MM.1S (cell line): Measurements from ENCODE around the gene CFAP68.

ENCODE experiments used
- DNase-seq: peaks from one replicate; pipeline ENCODE4 v3.0.0-alpha.2; 2015
- H2AFZ ChIP-seq: fragments of 300-600 bp; sonication (generic); 2 replicates; pipeline ENCODE4 v1.6.0; 2016; ENCODE audit warnings: antibody characterized with exemption, low read length
- H3F3A ChIP-seq: fragments of 300-600 bp; sonication (generic); 2 replicates; pipeline ENCODE4 v1.6.1; 2016; ENCODE audit warnings: mild to moderate bottlenecking, antibody characterized with exemption, low read length, moderate library complexity, mixed read lengths; ENCODE audit not compliant: insufficient read depth
- H3K27ac ChIP-seq: fragments of 300-600 bp; sonication (generic); 2 replicates; pipeline ENCODE4 v1.5.1; 2016; ENCODE audit warnings: mild to moderate bottlenecking, low read length
- H3K27me3 ChIP-seq: fragments of 300-600 bp; sonication (generic); replicated peaks from 2 replicates; pipeline ENCODE4 v1.6.0; 2016; ENCODE audit warnings: low read length; ENCODE audit not compliant: insufficient read depth
- H3K36me3 ChIP-seq: fragments of 300-600 bp; sonication (generic); replicated peaks from 2 replicates; pipeline ENCODE4 v1.6.1; 2016; ENCODE audit warnings: mild to moderate bottlenecking, low read length, mixed read lengths; ENCODE audit not compliant: insufficient read depth
- H3K4me1 ChIP-seq: fragments of 300-600 bp; sonication (generic); 2 replicates; pipeline ENCODE4 v1.6.1; 2016; ENCODE audit warnings: low read length, mixed read lengths
- H3K4me2 ChIP-seq: fragments of 300-600 bp; sonication (generic); 2 replicates; pipeline ENCODE4 v1.6.0; 2016; ENCODE audit warnings: low read depth, low read length
- H3K4me3 ChIP-seq: fragments of 300-600 bp; sonication (generic); 2 replicates; pipeline ENCODE4 v1.5.1; 2016; ENCODE audit warnings: low read length, mixed read lengths
- H3K79me2 ChIP-seq: fragments of 300-600 bp; sonication (generic); 2 replicates; pipeline ENCODE4 v1.6.1; 2016; ENCODE audit warnings: mixed run types, low read length, mixed read lengths
- H3K9ac ChIP-seq: fragments of 300-600 bp; sonication (generic); 2 replicates; pipeline ENCODE4 v1.6.1; 2016; ENCODE audit warnings: low read length, mixed read lengths
- H3K9me2 ChIP-seq: fragments of 300-600 bp; sonication (generic); replicated peaks from 2 replicates; pipeline ENCODE4 v1.6.1; 2016; ENCODE audit warnings: mild to moderate bottlenecking, low read length, mixed read lengths; ENCODE audit not compliant: insufficient read depth
- H3K9me3 ChIP-seq: fragments of 300-600 bp; sonication (generic); replicated peaks from 2 replicates; pipeline ENCODE4 v1.6.1; 2016; ENCODE audit warnings: mild to moderate bottlenecking, low read length, mixed read lengths; ENCODE audit not compliant: insufficient read depth
- H4K20me1 ChIP-seq: fragments of 300-600 bp; sonication (generic); 2 replicates; pipeline ENCODE4 v1.6.1; 2016; ENCODE audit warnings: mild to moderate bottlenecking, low read length, moderate library complexity, mixed read lengths; ENCODE audit not compliant: insufficient read depth
- EZH2 ChIP-seq: fragments of 300-600 bp; sonication (generic); optimal IDR thresholded peaks from 2 replicates; pipeline ENCODE3; 2017; ENCODE audit warnings: low read depth, mild to moderate bottlenecking, antibody characterized with exemption, low read length, mixed read lengths
- EZH2phosphoT487 ChIP-seq: fragments of 300-600 bp; sonication (generic); IDR thresholded peaks from 2 replicates; pipeline ENCODE4 v1.6.1; 2018; ENCODE audit warnings: antibody characterized with exemption, low read length
- TF ChIP-seq, protein P1 (sequence below): fragments of 300-600 bp; sonication (generic); IDR thresholded peaks from 2 replicates; pipeline ENCODE4 v1.5.1; 2016; ENCODE audit warnings: antibody characterized with exemption, low read length, mixed read lengths

CFAP68 gene

DNA sequence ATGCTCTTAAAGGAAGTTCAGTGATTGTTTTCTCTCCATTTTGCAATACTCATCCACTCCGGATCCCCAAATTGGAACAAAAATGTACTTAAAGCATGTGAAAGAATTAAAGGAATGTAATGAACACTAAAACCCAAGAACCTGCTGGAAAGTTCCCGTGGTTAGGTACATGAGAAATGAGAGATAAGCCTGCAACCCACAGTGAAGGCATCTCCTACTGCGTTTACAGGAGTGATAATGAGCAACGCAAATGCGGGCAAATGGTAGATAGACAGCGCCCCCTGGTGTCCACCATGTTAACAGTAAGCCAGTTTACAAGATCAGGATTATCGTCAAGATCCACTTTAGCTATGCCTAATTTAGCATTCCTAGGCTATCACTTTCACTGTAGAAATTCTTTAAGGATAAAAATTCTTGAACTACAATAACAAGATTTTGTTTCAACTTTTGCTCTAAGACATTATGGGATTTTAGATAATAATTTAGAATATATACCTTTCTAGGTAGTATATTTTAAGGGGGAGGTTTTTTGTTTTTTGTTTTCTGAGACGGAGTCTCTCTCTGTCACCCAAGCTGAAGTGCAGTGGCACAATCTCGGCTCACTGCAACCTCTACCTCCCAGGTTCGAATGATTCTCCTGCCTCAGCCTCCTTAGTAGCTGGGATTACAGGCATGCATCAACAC is 37.8 kb upstream of the CFAP68 start:
- H3K9ac ChIP-seq = no peak overlapping the region
- H4K20me1 ChIP-seq = peaks cover 4% of the 10 kb centered on the region; the same call in 1 of the 2 replicates
- no peaks in the 10 kb centered on the region for H3K27me3 ChIP-seq
- no peaks in the 10 kb centered on the region for H3K9me3 ChIP-seq
- DNase-seq = peak; percentile 65
- H3K36me3 ChIP-seq = no peaks in the 10 kb centered on the region
- H3K79me2 ChIP-seq = no peaks in the 10 kb centered on the region
- H3K27ac ChIP-seq = no peak overlapping the region
- H3F3A ChIP-seq = peaks cover 5% of the 10 kb centered on the region; the same call in 1 of the 2 replicates
- TF ChIP-seq, protein P1, sequence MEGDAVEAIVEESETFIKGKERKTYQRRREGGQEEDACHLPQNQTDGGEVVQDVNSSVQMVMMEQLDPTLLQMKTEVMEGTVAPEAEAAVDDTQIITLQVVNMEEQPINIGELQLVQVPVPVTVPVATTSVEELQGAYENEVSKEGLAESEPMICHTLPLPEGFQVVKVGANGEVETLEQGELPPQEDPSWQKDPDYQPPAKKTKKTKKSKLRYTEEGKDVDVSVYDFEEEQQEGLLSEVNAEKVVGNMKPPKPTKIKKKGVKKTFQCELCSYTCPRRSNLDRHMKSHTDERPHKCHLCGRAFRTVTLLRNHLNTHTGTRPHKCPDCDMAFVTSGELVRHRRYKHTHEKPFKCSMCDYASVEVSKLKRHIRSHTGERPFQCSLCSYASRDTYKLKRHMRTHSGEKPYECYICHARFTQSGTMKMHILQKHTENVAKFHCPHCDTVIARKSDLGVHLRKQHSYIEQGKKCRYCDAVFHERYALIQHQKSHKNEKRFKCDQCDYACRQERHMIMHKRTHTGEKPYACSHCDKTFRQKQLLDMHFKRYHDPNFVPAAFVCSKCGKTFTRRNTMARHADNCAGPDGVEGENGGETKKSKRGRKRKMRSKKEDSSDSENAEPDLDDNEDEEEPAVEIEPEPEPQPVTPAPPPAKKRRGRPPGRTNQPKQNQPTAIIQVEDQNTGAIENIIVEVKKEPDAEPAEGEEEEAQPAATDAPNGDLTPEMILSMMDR = peak; percentile 92
- TF ChIP-seq EZH2 (no peak), EZH2phosphoT487 (no peak)
- no peak overlapping the region for H2AFZ ChIP-seq
- H3K4me3 ChIP-seq = no peak overlapping the region
- H3K4me2 ChIP-seq = no peak overlapping the region
- H3K9me2 ChIP-seq = no peaks in the 10 kb centered on the region
- H3K4me1 ChIP-seq = 0 out of 2 replicates have a peak, but pooled peaks cover 7% of the 10 kb centered on the region

DNA sequence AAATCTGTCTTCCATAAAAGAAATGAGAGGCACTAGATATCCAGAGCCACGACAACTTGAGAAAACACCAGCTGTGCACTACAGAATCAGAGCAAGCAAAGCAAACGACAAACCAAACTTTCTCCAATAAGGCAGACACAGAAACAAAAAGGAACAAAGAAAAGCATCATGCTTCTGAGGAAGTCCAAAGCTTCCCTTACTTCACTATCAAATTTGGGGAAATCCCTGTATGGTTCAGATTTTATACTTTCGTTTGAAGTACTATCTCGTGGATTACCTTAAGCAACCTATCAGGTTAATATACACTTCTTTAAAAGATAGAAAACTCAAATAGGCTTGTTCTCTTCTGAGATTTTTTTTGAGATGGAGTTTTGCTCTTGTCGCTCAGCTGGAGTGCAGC is 35.7 kb upstream of the CFAP68 start:
- Histone ChIP-seq H3K9me3 (no peaks in the 10 kb centered on the region), H3K36me3 (no peaks in the 10 kb centered on the region), H3K4me3 (no peak overlapping the region), H3K4me2 (no peak overlapping the region), H3K79me2 (no peaks in the 10 kb centered on the region), H3K4me1 (no peaks in the 10 kb centered on the region), H3K27ac (no peak overlapping the region), H2AFZ (no peak overlapping the region), H4K20me1 (peaks cover 3% of the 10 kb centered on the region; the same call in 1 of the 2 replicates), H3K27me3 (no peaks in the 10 kb centered on the region), H3K9ac (no peak overlapping the region), H3K9me2 (no peaks in the 10 kb centered on the region), H3F3A (no peaks in the 10 kb centered on the region)
- TF ChIP-seq EZH2 (no peak), EZH2phosphoT487 (no peak)
- TF ChIP-seq, protein P1 = no peak
- DNase-seq = no peak

DNA sequence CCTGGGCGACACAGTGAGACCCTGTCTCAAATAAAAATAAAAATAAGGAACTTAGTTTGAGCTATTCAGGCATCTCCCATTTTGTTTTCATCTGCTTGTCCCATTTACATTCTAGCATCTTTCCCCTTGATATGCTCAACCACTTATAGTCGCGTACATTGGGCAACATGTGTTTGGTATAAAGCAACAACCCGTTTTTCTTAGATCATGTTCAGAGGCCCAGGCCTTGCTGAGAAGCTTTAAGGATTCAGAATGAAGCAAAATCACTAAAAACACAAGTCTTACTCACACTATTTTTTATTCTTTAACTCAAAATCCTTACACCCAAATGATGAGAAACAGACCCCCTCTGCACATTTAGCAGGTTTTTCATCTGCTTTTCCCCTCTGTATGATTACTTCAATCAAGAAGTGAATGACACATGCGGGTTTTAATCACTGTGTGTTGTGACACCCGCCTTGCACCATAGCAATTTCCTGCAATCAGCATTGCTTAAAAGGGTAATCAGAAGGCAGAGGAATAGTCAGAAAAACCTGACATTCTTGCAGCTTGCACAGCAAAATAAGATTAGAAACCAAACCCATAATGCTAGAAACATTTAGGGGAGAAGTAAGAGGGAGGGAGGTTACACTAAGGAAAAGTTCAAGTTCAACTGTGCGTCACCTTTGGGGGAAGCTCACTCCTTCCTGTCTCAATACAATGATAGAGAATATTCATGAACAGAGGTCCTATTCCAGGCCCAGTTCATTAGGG is 33.9 kb upstream of the CFAP68 start:
- no peak overlapping the region for H3K9ac ChIP-seq
- no peak overlapping the region for H3K4me3 ChIP-seq
- H3K4me1 ChIP-seq = no peaks in the 10 kb centered on the region
- H3K27me3 ChIP-seq = no peaks in the 10 kb centered on the region
- no peaks in the 10 kb centered on the region for H3K36me3 ChIP-seq
- H2AFZ ChIP-seq = no peak overlapping the region
- H3F3A ChIP-seq = no peaks in the 10 kb centered on the region
- H3K9me3 ChIP-seq = no peaks in the 10 kb centered on the region
- TF ChIP-seq, protein P1 = no peak
- TF ChIP-seq EZH2 = no peak
- TF ChIP-seq EZH2phosphoT487 = no peak
- no peaks in the 10 kb centered on the region for H4K20me1 ChIP-seq
- H3K27ac ChIP-seq = no peak overlapping the region
- DNase-seq = no peak
- no peaks in the 10 kb centered on the region for H3K79me2 ChIP-seq
- no peaks in the 10 kb centered on the region for H3K9me2 ChIP-seq
- no peak overlapping the region for H3K4me2 ChIP-seq
